Ureter (tissue), 1 donor: ENCODE results near the gene GSX1. TPM values are rescaled to one million over a fixed set of nuclear protein-coding genes. Genes with fewer than 3 reads are reported as not detected.
"Not testable (repeated sequence)": the region's sequence is repeated elsewhere in the genome, so short reads cannot be mapped to it uniquely, and the experiment has no call there.

Experiments used
- DNase-seq: peaks from one replicate; pipeline ENCODE4 v3.0.0-alpha.2; 2020; ENCODE audit warnings: low spot score
- total RNA-seq: library from RNA; stranded (reverse); gene quantifications from one replicate; pipeline ENCODE4 v1.2.4, GENCODE V29; 2023
- donor health status: DM: yes; HTN: yes; CAD: no.

GSX1 gene
- total RNA-seq: not detected

GRCh38 chr13:27792393-27793218, at the start of gene GSX1:
Gene GSX1 (plus strand): TSS chr13:27792483. CDS start chr13:27792691, 208 bp downstream.
- peak; percentile 53 for DNase-seq

GRCh38 chr13:27744801-27745200, 47.5 kb upstream of the GSX1 start:
- no peak for DNase-seq

GRCh38 chr13:27745301-27745700, 47.0 kb upstream of the GSX1 start:
- no peak for DNase-seq

GRCh38 chr13:27748143-27748542, 44.1 kb upstream of the GSX1 start:
- not testable (repeated sequence) for DNase-seq

- DNase-seq: no peak
Measured at GRCh38 chr13:27751953-27752532, 40.2 kb upstream of the GSX1 start.

GRCh38 chr13:27765650-27766049, 26.6 kb upstream of the GSX1 start:
- DNase-seq: no peak

GRCh38 chr13:27770809-27771208, 21.5 kb upstream of the GSX1 start:
- no peak for DNase-seq

GRCh38 chr13:27772651-27773425, 19.4 kb upstream of the GSX1 start:
- no peak for DNase-seq

- DNase-seq: no peak
Measured at GRCh38 chr13:27774169-27774568, 18.1 kb upstream of the GSX1 start.

- DNase-seq: no peak
Measured at GRCh38 chr13:27774651-27775050, 17.6 kb upstream of the GSX1 start.

- DNase-seq: no peak
Measured at GRCh38 chr13:27775943-27776342, 16.3 kb upstream of the GSX1 start.

GRCh38 chr13:27782151-27782550, 10.1 kb upstream of the GSX1 start:
- no peak for DNase-seq

- no peak for DNase-seq
Measured at GRCh38 chr13:27783111-27783510, 9.2 kb upstream of the GSX1 start.

- DNase-seq: no peak
Measured at GRCh38 chr13:27788271-27788670, 4.0 kb upstream of the GSX1 start.

- DNase-seq: no peak
Measured at GRCh38 chr13:27789153-27789494, 3.2 kb upstream of the GSX1 start.

GRCh38 chr13:27789495-27790303, 2.6 kb upstream of the GSX1 start:
- DNase-seq: no peak

GRCh38 chr13:27790523-27790922, 1.8 kb upstream of the GSX1 start:
- no peak for DNase-seq

- no peak for DNase-seq
Measured at GRCh38 chr13:27791146-27791900, 960 bp upstream of the GSX1 start.

GRCh38 chr13:27791901-27792392, 336 bp upstream of the GSX1 start:
- no peak for DNase-seq

GRCh38 chr13:27793507-27794367, 1.5 kb downstream of the GSX1 start:
- DNase-seq: no peak
